Hepatocyte (in vitro differentiated cells): ENCODE results near the gene LAP3. TPM values are rescaled to one million over a fixed set of nuclear protein-coding genes. Genes with fewer than 3 reads are reported as not detected.

ENCODE experiments used
- DNase-seq: peaks from one replicate; pipeline ENCODE4 v3.0.0-alpha.2; 2016; ENCODE audit warnings: low spot score
- H2AFZ ChIP-seq: fragments of 200-600 bp; sonication (generic); 2 replicates; pipeline ENCODE4 v1.6.0; 2016; ENCODE audit warnings: antibody characterized with exemption, mild to moderate bottlenecking
- H3K27ac ChIP-seq: fragments of 200-600 bp; sonication (generic); 2 replicates; pipeline ENCODE4 v1.5.1; 2016; ENCODE audit warnings: mild to moderate bottlenecking
- H3K27me3 ChIP-seq: fragments of 200-600 bp; sonication (generic); 2 replicates; pipeline ENCODE4 v1.6.1; 2016
- H3K36me3 ChIP-seq: fragments of 200-600 bp; sonication (generic); replicated peaks from 2 replicates; pipeline ENCODE4 v1.5.1; 2016; ENCODE audit warnings: low read depth; ENCODE audit not compliant: insufficient read depth
- H3K4me1 ChIP-seq: fragments of 200-600 bp; sonication (generic); 2 replicates; pipeline ENCODE4 v1.5.1; 2016; ENCODE audit warnings: mild to moderate bottlenecking, moderate library complexity; ENCODE audit not compliant: insufficient read depth
- H3K4me2 ChIP-seq: fragments of 200-600 bp; sonication (generic); 2 replicates; pipeline ENCODE4 v1.6.0; 2016
- H3K4me3 ChIP-seq: fragments of 200-600 bp; sonication (generic); 2 replicates; pipeline ENCODE4 v1.5.1; 2016; ENCODE audit warnings: mild to moderate bottlenecking
- H3K79me2 ChIP-seq: fragments of 200-600 bp; sonication (generic); 2 replicates; pipeline ENCODE4 v1.6.0; 2017; ENCODE audit warnings: mild to moderate bottlenecking
- H3K9me2 ChIP-seq: fragments of 200-600 bp; sonication (generic); replicated peaks from 2 replicates; pipeline ENCODE4 v1.6.0; 2017; ENCODE audit warnings: mild to moderate bottlenecking; ENCODE audit not compliant: insufficient read depth
- H3K9me3 ChIP-seq: fragments of 200-600 bp; sonication (generic); 2 replicates; pipeline ENCODE4 v1.5.1; 2016; ENCODE audit warnings: low read depth, mild to moderate bottlenecking
- H4K20me1 ChIP-seq: fragments of 200-600 bp; sonication (generic); 2 replicates; pipeline ENCODE4 v1.6.0; 2016; ENCODE audit warnings: mild to moderate bottlenecking; ENCODE audit not compliant: insufficient read depth, poor library complexity, severe bottlenecking
- EZH2 ChIP-seq: fragments of 200-600 bp; sonication (generic); IDR thresholded peaks from 2 replicates; pipeline ENCODE4 v1.6.1; 2016; ENCODE audit warnings: antibody characterized with exemption, mild to moderate bottlenecking, borderline replicate concordance
- EZH2phosphoT487 ChIP-seq: fragments of 200-600 bp; sonication (generic); IDR thresholded peaks from one replicate; pipeline ENCODE4 v1.6.1; 2018; ENCODE audit warnings: antibody characterized with exemption, mild to moderate bottlenecking, low read depth, moderate library complexity; ENCODE audit not compliant: unreplicated experiment, severe bottlenecking
- WGBS: methylation state at CpG from one replicate; pipeline ENCODE4 v1.1.6; 2016; ENCODE audit warnings: low lambda C conversion rate; ENCODE audit errors: missing lambda C conversion rate; 5-methylcytosine and 5-hydroxymethylcytosine counted together
- polyA plus RNA-seq: library from polyadenylated mRNA; unstranded; fragments of >200 nt; fragmentation: Nextera tagmentation; extraction: Ambion mirVana; gene quantifications from 2 replicates; pipeline ENCODE4 v1.2.1, GENCODE V29; 2016
- total RNA-seq: library from RNA; depleted of rRNA; stranded (reverse); fragments of >200 nt; gene quantifications from 2 replicates; pipeline ENCODE4 v1.2.3, GENCODE V29; 2014
- TF ChIP-seq, protein P1 (sequence below): fragments of 200-600 bp; sonication (generic); IDR thresholded peaks from 2 replicates; pipeline ENCODE4 v1.5.1; 2016; ENCODE audit warnings: antibody characterized with exemption, mild to moderate bottlenecking; ENCODE audit not compliant: poor library complexity

Gene LAP3
- total and polyA plus RNA-seq, 2 experiments from 2014 or later = 53.2 to 76.4 TPM

GRCh38 chr4:17554568-17554967 lies 22.4 kb upstream of the LAP3 start:
- H4K20me1 ChIP-seq = no peaks in the 10 kb centered on the region
- H3K36me3 ChIP-seq = no peaks in the 10 kb centered on the region
- no peak for DNase-seq
- TF ChIP-seq EZH2 (no peak), EZH2phosphoT487 (no peak)
- TF ChIP-seq, protein P1, sequence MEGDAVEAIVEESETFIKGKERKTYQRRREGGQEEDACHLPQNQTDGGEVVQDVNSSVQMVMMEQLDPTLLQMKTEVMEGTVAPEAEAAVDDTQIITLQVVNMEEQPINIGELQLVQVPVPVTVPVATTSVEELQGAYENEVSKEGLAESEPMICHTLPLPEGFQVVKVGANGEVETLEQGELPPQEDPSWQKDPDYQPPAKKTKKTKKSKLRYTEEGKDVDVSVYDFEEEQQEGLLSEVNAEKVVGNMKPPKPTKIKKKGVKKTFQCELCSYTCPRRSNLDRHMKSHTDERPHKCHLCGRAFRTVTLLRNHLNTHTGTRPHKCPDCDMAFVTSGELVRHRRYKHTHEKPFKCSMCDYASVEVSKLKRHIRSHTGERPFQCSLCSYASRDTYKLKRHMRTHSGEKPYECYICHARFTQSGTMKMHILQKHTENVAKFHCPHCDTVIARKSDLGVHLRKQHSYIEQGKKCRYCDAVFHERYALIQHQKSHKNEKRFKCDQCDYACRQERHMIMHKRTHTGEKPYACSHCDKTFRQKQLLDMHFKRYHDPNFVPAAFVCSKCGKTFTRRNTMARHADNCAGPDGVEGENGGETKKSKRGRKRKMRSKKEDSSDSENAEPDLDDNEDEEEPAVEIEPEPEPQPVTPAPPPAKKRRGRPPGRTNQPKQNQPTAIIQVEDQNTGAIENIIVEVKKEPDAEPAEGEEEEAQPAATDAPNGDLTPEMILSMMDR = no peak
- H3K79me2 ChIP-seq = no peaks in the 10 kb centered on the region
- H3K4me1 ChIP-seq = no peaks in the 10 kb centered on the region
- H3K27me3 ChIP-seq = no peaks in the 10 kb centered on the region
- H2AFZ ChIP-seq = no peak overlapping the region
- 79% methylated on average over 4 of the region's 4 CpGs for WGBS
- H3K9me2 ChIP-seq = no peaks in the 10 kb centered on the region
- H3K4me2 ChIP-seq = no peak overlapping the region
- H3K9me3 ChIP-seq = no peaks in the 10 kb centered on the region
- no peak overlapping the region for H3K4me3 ChIP-seq
- H3K27ac ChIP-seq = no peak overlapping the region

GRCh38 chr4:17556498-17556897 lies 20.5 kb upstream of the LAP3 start:
- DNase-seq = no peak
- Histone ChIP-seq H3K9me3 (no peaks in the 10 kb centered on the region), H3K4me2 (no peak overlapping the region), H3K4me1 (no peaks in the 10 kb centered on the region), H3K27ac (no peak overlapping the region), H3K27me3 (no peaks in the 10 kb centered on the region), H2AFZ (no peak overlapping the region), H3K36me3 (no peaks in the 10 kb centered on the region), H3K4me3 (no peak overlapping the region), H3K9me2 (no peaks in the 10 kb centered on the region), H3K79me2 (no peaks in the 10 kb centered on the region), H4K20me1 (no peaks in the 10 kb centered on the region)
- no peak for TF ChIP-seq EZH2
- TF ChIP-seq, protein P1 = no peak
- no peak for TF ChIP-seq EZH2phosphoT487

DNA sequence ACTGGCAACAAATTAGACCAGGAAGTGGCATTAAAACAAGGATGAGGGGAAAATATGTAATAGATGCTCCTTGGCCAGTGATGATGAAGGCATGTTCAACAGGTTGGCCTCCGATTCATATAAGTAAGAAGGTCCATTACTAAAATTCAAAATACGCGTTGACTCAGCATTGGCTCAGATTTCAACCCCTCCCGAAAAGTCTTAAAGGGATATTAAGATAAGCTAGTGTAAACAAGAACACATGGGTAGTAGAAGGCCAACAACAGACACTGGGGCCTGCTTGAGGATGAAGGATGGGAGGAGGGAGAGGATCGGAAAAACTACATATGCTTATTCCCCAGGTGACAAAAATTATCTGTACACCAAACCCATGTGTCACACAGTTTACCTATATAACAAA lies 19.1 kb upstream of the LAP3 start:
- no peak overlapping the region for H3K4me3 ChIP-seq
- WGBS = 42% methylated on average over 5 of the region's 5 CpGs
- H3K36me3 ChIP-seq = no peaks in the 10 kb centered on the region

More for the DNA sequence above, 19.1 kb upstream of the LAP3 start:
- no peaks in the 10 kb centered on the region for H3K9me3 ChIP-seq
- no peaks in the 10 kb centered on the region for H4K20me1 ChIP-seq
- no peak overlapping the region for H2AFZ ChIP-seq
- no peak for DNase-seq
- no peaks in the 10 kb centered on the region for H3K27me3 ChIP-seq
- H3K4me2 ChIP-seq = no peak overlapping the region
- TF ChIP-seq EZH2 (no peak), EZH2phosphoT487 (no peak)
- TF ChIP-seq, protein P1 = no peak
- H3K27ac ChIP-seq = no peak overlapping the region
- no peaks in the 10 kb centered on the region for H3K79me2 ChIP-seq
- H3K9me2 ChIP-seq = no peaks in the 10 kb centered on the region
- H3K4me1 ChIP-seq = no peaks in the 10 kb centered on the region
